GM13977 (cell line): ENCODE data around the gene CNNM2.
A peak's percentile ranks its signal among the peaks of the same experiment; 100 is the strongest.

Source experiments
- DNase-seq: peaks from one replicate; pipeline ENCODE4 v3.0.0; 2012; ENCODE audit warnings: low spot score
- in situ Hi-C: fragments of 300-500 bp; cut with MboI; formaldehyde crosslinking; loops from one replicate; pipeline ENCODE4 v1.12.0; 2022; ENCODE audit warnings: low sequenced_read_pairs, low pct_unique_long_range_greater_than_20kb, mixed read lengths, inconsistent platforms; ENCODE audit not compliant: unreplicated experiment
- TF ChIP-seq, protein P1 (sequence below): IDR thresholded peaks from 2 replicates; pipeline ENCODE4 v1.5.1; 2012; ENCODE audit warnings: mild to moderate bottlenecking, control low read depth; ENCODE audit not compliant: insufficient read depth; ENCODE audit errors: extremely low read depth, missing control alignments

CNNM2 gene

DNA sequence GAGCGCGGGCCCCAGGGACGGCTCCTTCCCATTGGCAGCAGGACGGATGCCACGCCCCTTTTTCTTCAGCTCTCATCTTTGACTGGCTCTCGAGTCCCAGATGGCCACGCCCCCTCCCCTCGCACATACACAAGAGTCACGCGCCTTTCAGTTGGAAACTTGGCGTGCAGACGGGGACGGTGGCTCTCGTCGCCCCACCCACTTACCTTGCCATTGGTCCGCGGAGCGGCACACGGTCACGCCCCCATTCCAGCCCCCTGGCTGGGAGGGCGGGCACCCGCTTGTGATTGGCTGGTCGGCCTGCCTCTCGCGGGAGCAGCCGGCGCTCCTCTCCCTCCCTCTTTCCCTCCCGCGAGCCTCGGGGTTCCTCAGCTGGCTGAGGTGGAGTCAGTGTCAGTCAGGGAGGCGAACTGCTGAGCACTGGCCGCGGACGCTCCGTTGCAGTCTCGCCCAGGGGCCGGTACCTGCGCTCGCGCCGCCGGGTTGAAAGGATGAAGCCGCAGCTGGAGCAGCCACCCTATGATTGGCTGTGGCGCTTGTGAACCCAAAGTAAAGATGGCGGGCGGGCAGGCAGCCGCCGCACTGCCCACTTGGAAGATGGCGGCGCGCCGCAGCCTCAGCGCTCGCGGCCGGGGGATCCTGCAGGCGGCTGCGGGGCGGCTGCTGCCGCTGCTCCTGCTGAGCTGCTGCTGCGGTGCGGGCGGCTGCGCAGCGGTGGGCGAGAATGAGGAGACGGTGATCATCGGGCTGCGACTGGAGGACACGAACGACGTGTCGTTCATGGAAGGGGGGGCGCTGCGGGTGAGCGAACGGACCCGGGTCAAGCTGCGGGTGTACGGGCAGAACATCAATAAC is at the start of gene CNNM2:
Gene CNNM2 (plus strand): TSS at position 333 of the 855 bp plus-strand sequence. CDS start 187 bp downstream, at position 520.
- in situ Hi-C loops = no loop called here
- TF ChIP-seq, protein P1, sequence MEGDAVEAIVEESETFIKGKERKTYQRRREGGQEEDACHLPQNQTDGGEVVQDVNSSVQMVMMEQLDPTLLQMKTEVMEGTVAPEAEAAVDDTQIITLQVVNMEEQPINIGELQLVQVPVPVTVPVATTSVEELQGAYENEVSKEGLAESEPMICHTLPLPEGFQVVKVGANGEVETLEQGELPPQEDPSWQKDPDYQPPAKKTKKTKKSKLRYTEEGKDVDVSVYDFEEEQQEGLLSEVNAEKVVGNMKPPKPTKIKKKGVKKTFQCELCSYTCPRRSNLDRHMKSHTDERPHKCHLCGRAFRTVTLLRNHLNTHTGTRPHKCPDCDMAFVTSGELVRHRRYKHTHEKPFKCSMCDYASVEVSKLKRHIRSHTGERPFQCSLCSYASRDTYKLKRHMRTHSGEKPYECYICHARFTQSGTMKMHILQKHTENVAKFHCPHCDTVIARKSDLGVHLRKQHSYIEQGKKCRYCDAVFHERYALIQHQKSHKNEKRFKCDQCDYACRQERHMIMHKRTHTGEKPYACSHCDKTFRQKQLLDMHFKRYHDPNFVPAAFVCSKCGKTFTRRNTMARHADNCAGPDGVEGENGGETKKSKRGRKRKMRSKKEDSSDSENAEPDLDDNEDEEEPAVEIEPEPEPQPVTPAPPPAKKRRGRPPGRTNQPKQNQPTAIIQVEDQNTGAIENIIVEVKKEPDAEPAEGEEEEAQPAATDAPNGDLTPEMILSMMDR = no peak
- DNase-seq = peak; percentile 97

DNA sequence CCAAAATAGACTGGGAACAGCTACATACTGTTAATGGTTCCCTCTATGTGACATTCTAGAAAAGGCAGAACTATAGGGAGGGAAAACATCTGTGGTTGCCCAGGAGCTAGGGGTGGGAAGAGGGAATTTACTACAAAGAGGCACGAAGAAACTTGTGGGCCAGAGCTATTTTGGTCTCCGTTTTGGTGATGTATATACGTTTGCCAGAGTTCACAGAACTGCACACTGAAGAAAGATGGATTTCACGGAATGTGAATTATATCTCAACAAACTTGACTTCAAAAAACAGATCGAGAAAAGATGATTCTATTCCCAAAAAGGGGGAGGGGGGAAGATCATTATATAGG is 49.2 kb upstream of the CNNM2 start:
- peak; percentile 14 for DNase-seq
- TF ChIP-seq, protein P1 = no peak
- in situ Hi-C loops = no loop called here

DNA sequence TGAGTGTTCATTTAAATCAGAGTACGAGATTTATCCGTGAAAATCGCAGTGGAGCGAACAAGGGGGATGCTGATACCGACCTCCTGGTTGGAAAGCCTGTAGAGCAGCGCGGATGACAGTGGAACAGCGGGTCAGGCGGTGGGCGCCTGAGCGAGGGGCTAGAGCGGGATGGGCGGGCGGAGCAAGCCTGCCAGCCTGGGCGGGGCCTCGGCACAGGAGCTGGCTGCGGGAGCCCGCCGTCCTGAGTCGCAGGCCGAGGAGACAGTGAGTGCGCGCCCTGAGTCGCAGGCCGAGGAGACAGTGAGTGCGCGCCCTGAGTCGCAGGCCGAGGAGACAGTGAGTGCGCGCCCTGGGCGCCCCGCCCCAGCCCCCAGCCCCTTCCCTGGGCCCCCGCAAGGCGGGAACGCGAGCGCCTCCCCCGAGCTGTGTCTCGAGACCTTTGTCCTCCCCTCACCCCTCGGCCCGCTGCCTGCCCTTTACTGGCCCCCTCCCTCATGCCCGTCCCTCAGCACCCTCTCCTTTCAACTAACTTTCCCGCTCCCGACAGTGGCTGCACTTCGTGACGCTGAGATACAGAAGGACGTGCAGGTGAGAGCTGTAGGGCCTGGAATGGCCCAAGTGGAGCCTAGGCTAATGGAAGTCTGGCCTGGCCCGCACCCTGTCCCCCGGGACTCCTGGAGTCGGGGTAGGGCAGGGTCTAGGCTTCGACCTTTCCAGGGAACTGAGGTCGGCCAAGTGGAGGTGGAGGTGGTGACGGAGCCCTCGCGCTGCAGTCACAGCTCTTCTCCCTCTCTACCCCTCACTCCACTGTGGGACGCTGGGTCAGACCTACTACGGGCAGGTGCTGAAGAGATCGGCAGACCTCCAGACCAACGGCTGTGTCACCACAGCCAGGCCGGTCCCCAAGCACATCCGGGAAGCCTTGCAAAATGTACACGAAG is 48.6 kb upstream of the CNNM2 start, which contains the start of gene AS3MT:
Gene AS3MT (plus strand): TSS at position 213 of the 941 bp plus-strand sequence. CDS start 123 bp downstream, at position 336.
- DNase-seq = peak; percentile 45
- in situ Hi-C loops = no loop called here
- TF ChIP-seq, protein P1 = no peak

DNA sequence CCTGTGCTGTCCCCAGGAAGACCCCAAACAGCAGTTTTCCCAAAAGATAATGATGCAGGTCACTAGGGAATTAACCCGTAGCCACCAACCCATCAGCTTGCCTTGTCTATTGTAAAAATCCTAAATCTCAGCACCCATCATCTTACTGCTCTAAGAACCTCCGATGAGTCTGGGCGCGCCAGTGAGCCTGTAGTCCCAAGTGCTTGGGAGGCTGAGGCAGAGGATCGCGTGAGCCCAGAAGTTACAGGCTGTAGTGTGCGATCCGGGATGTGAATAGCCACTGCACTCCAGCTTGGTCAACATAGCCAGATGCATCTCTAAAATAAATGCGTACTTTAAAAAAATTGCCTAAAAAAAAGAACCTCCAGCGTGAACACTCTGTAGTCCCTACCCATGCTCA is 47.9 kb upstream of the CNNM2 start:
- no peak for DNase-seq
- TF ChIP-seq, protein P1 = no peak
- in situ Hi-C loops = no loop called here

DNA sequence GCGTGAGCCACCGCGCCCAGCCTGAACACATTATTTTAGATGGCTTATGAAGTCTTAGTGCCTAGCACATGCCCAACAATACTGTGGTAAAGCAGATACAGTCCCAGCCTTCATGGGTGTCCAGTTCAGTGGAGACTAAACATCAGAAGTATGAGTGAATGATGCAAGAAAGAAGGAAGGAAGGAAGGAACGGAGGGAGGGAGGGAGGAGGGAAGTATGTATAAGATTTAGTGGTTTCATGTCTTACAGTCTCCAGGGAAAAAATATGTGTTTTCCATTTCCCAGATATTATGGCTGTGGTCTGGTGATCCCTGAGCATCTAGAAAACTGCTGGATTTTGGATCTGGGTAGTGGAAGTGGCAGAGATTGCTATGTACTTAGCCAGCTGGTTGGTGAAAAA is 45.9 kb upstream of the CNNM2 start:
- in situ Hi-C loops = no loop called here

DNA sequence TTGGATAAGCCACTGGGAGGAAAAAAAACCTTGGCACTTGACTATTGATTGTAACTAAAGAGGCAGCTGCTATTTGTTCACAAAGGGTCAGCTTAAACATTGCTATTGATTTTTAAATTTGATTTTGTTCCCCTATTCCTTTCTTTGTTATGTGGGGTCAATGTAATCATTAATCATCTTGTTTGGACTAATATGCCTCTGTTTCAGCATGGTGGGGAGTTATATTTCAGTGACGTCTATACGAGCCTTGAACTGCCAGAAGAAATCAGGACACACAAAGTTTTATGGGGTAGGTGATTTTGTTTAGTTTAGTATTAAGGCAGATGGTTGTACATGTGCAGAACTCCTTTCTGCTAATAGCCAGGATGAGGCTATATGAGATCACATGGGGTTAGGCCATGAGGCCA is 41.3 kb upstream of the CNNM2 start:
- DNase-seq = no peak
- TF ChIP-seq, protein P1 = no peak
- in situ Hi-C loops = no loop called here

More for the DNA sequence above, 45.9 kb upstream of the CNNM2 start:
- TF ChIP-seq, protein P1 = no peak
- DNase-seq = no peak
